Lung (tissue), 12 donors: ENCODE data around the gene FKBP10. TPM values are rescaled to one million over a fixed set of nuclear protein-coding genes. Genes with fewer than 3 reads are reported as not detected.

Experiments used
- ATAC-seq: fragments of 200-7000 bp; cut with Tn5 transposase; one replicate; pipeline ENCODE4 v1.9.1; 2020; ENCODE audit warnings: moderate number of reproducible peaks; ENCODE audit not compliant: insufficient read depth, low FRiP score
- DNase-seq, 3 donors: peaks; one replicate each; pipeline ENCODE4 v3.0.0-alpha.2; 2013 to 2017
- H3K27ac ChIP-seq, 2 donors: one replicate each; pipeline ENCODE4 v1.5.1; 2013; ENCODE audit warnings: mild to moderate bottlenecking in 2 of 2, moderate library complexity in 2 of 2, control low read depth in 1 of 2, inconsistent platforms in 1 of 2, low read depth in 1 of 2, low read length in 1 of 2
- H3K27me3 ChIP-seq, 3 donors: one replicate each; pipeline ENCODE4 v1.5.1; 2013; ENCODE audit warnings: low read length in 2 of 3; ENCODE audit not compliant: control insufficient read depth in 3 of 3, insufficient read depth in 3 of 3
- H3K36me3 ChIP-seq, 4 donors: one replicate each; pipeline ENCODE4 v1.5.1; 2013; ENCODE audit warnings: low read length in 4 of 4, mild to moderate bottlenecking in 1 of 4, moderate library complexity in 1 of 4; ENCODE audit not compliant: control insufficient read depth in 4 of 4, insufficient read depth in 4 of 4
- H3K4me1 ChIP-seq, 5 donors: one replicate each; pipeline ENCODE4 v1.5.1; 2013; ENCODE audit warnings: low read length in 5 of 5, mild to moderate bottlenecking in 2 of 5, moderate library complexity in 1 of 5; ENCODE audit not compliant: control insufficient read depth in 5 of 5, insufficient read depth in 5 of 5
- H3K4me3 ChIP-seq: one replicate; pipeline ENCODE4 v1.5.1; 2013; ENCODE audit warnings: mild to moderate bottlenecking, control low read depth, moderate library complexity
- H3K9ac ChIP-seq, 2 donors: one replicate each; pipeline ENCODE4 v1.5.1; 2013; ENCODE audit warnings: low read length in 2 of 2, control low read depth in 1 of 2; ENCODE audit not compliant: insufficient read depth in 1 of 2
- H3K9me3 ChIP-seq, 4 donors: one replicate each; pipeline ENCODE4 v1.5.1; 2013; ENCODE audit warnings: low read length in 3 of 4, mild to moderate bottlenecking in 1 of 4, moderate library complexity in 1 of 4; ENCODE audit not compliant: control insufficient read depth in 4 of 4, insufficient read depth in 3 of 4
- CTCF ChIP-seq: IDR thresholded peaks from 2 replicates; pipeline ENCODE4 v1.5.1; 2012; ENCODE audit warnings: mild to moderate bottlenecking; ENCODE audit errors: control extremely low read depth, extremely low read depth
- WGBS, 2 donors: extraction: QIAGEN DNeasy Blood & Tissue Kit; methylation state at CpG; one replicate each; pipeline ENCODE4 v1.1.7; 2013; 5-methylcytosine and 5-hydroxymethylcytosine counted together
- polyA plus RNA-seq, 2 donors: library from polyadenylated mRNA; stranded (reverse); fragments of 200-250 nt; gene quantifications; one replicate each; pipeline ENCODE4 v1.2.1, GENCODE V29; 2013
- total RNA-seq, 2 donors: library from RNA; depleted of rRNA in 1 of 2; stranded (reverse); fragments of >200 nt in 1 of 2; gene quantifications; one replicate each; pipeline ENCODE4 v1.2.1, GENCODE V29; 2014 to 2021
- donor health status: control.
- donor health status: control.
- donor health status: Bipolar disorder and iron deficiency.
- donor health status: healthy.
- donor health status: DM: yes; HTN: yes; CAD: no.

FKBP10 gene
- total and polyA plus RNA-seq, 4 donors = 32.6 to 64.4 (median 48.3) TPM

- Histone ChIP-seq H3K27ac (peak overlapping the region in 1 of 2 donors; percentile 76), H3K36me3 (peaks cover under 1 to 15% (median 10%) of the 10 kb centered on the region in 4 donors), H3K9me3 (no peaks in the 10 kb centered on the region), H3K27me3 (no peaks in the 10 kb centered on the region), H3K4me1 (peaks cover 10 to 27% (median 12%) of the 10 kb centered on the region in 5 donors), H3K9ac (no peak overlapping the region), H3K4me3 (peak overlapping the region; percentile 32)
- DNase-seq (no peak), ATAC-seq (no peak)
- no peak for TF ChIP-seq CTCF
- WGBS, 2 donors = 1 to 2% methylated on average over 10 of the region's 10 CpGs
Observed at GRCh38 chr17:41865596-41865893, 52.7 kb downstream of the FKBP10 start.

GRCh38 chr17:41868568-41868967, 55.8 kb downstream of the FKBP10 start:
- H3K9me3 ChIP-seq = no peaks in the 10 kb centered on the region
- no peak overlapping the region for H3K4me3 ChIP-seq
- peaks cover 12 to 33% (median 18%) of the 10 kb centered on the region in 4 donors for H3K36me3 ChIP-seq
- WGBS, 2 donors = 64 to 78% methylated on average over 3 of the region's 3 CpGs
- ATAC-seq (no peak), DNase-seq (no peak)
- no peaks in the 10 kb centered on the region for H3K27me3 ChIP-seq
- H3K27ac ChIP-seq = no peak overlapping the region
- H3K9ac ChIP-seq = no peak overlapping the region
- H3K4me1 ChIP-seq = peaks cover 3 to 8% (median 7%) of the 10 kb centered on the region in 5 donors
- no peak for TF ChIP-seq CTCF

- Histone ChIP-seq H3K4me1 (peaks cover 0 to 2% (median 0%) of the 10 kb centered on the region in 5 donors), H3K36me3 (peaks cover 13 to 40% (median 23%) of the 10 kb centered on the region in 4 donors), H3K9me3 (no peaks in the 10 kb centered on the region), H3K27me3 (no peaks in the 10 kb centered on the region), H3K4me3 (no peak overlapping the region), H3K27ac (peak overlapping the region in 1 of 2 donors; percentile 53), H3K9ac (no peak overlapping the region)
- DNase-seq (no peak), ATAC-seq (no peak)
- WGBS, 2 donors = 59 to 65% methylated on average over 9 of the region's 9 CpGs
- no peak for TF ChIP-seq CTCF
Observed at GRCh38 chr17:41869426-41869825, 56.6 kb downstream of the FKBP10 start.

GRCh38 chr17:41870097-41870496, 57.3 kb downstream of the FKBP10 start:
- Histone ChIP-seq H3K36me3 (peaks cover 13 to 40% (median 24%) of the 10 kb centered on the region in 4 donors), H3K4me1 (peaks cover 0 to 2% (median 0%) of the 10 kb centered on the region in 5 donors), H3K9me3 (no peaks in the 10 kb centered on the region), H3K9ac (no peak overlapping the region), H3K27me3 (no peaks in the 10 kb centered on the region), H3K27ac (peak overlapping the region in 1 of 2 donors; percentile 53), H3K4me3 (no peak overlapping the region)
- no peak for DNase-seq
- no peak for ATAC-seq
- 88 to 91% methylated on average over 2 of the region's 2 CpGs for WGBS, 2 donors
- no peak for TF ChIP-seq CTCF
